HFF-Myc (cell line): Measurements from ENCODE around the gene PIEZO1.
A peak's percentile ranks its signal among the peaks of the same experiment; 100 is the strongest.

ENCODE experiments used
- DNase-seq: peaks from one replicate; pipeline ENCODE4 v3.0.0-alpha.2; 2011; ENCODE audit warnings: low read depth; ENCODE audit errors: extremely low read depth
- H3K4me3 ChIP-seq: replicated peaks from 2 replicates; pipeline ENCODE4 v1.5.1; 2011; ENCODE audit warnings: low read depth, mild to moderate bottlenecking, control low read depth, low read length
- CTCF ChIP-seq: IDR thresholded peaks from 2 replicates; pipeline ENCODE4 v1.5.1; 2012; ENCODE audit warnings: mild to moderate bottlenecking, low read depth, low read length, control low read depth; ENCODE audit errors: missing control alignments

The PIEZO1 gene

GRCh38 chr16:88755745-88756443 lies 29.1 kb downstream of the PIEZO1 start:
- no peak overlapping the region for H3K4me3 ChIP-seq

GRCh38 chr16:88754912-88755744 lies 29.9 kb downstream of the PIEZO1 start:
- DNase-seq: no peak

More at GRCh38 chr16:88755745-88756443, 29.1 kb downstream of the PIEZO1 start:
- no peak for DNase-seq
- no peak for TF ChIP-seq CTCF

GRCh38 chr16:88754109-88754911 lies 30.7 kb downstream of the PIEZO1 start:
- no peak for TF ChIP-seq CTCF
- no peak overlapping the region for H3K4me3 ChIP-seq
- DNase-seq: no peak

More at GRCh38 chr16:88754912-88755744, 29.9 kb downstream of the PIEZO1 start:
- peak; percentile 26 for TF ChIP-seq CTCF
- no peak overlapping the region for H3K4me3 ChIP-seq

GRCh38 chr16:88753602-88754001 lies 31.4 kb downstream of the PIEZO1 start:
- H3K4me3 ChIP-seq: no peak overlapping the region
- no peak for TF ChIP-seq CTCF
- DNase-seq: no peak

GRCh38 chr16:88753191-88753590 lies 31.8 kb downstream of the PIEZO1 start:
- H3K4me3 ChIP-seq: no peak overlapping the region
- no peak for DNase-seq
- no peak for TF ChIP-seq CTCF

- H3K4me3 ChIP-seq: no peak overlapping the region
- no peak for DNase-seq
- no peak for TF ChIP-seq CTCF
Measured at GRCh38 chr16:88752386-88753002, 32.5 kb downstream of the PIEZO1 start.
